ENCODE measurements around the gene SDK1. TPM values are rescaled to one million over a fixed set of nuclear protein-coding genes. Genes with fewer than 3 reads are reported as not detected.

SDK1 gene
- total RNA-seq, 4 donors from 2014 or later: 1.2 to 1.8 (median 1.5) TPM

- H3K4me1 ChIP-seq: no peaks in the 10 kb centered on the region
- ATAC-seq (no peak), DNase-seq (no peak)
- in situ Hi-C loops (cut with MboI; ENCODE audit: low sequenced_read_pairs in 4 of 4) (no loop called here), intact Hi-C loops (cut with DNase I; ENCODE audit: low total_unique reads) (no loop called here)
- no peaks in the 10 kb centered on the region for H3K36me3 ChIP-seq
- H3K27me3 ChIP-seq: no peaks in the 10 kb centered on the region
- H3K27ac ChIP-seq: no peak overlapping the region
- TF ChIP-seq, protein P1, sequence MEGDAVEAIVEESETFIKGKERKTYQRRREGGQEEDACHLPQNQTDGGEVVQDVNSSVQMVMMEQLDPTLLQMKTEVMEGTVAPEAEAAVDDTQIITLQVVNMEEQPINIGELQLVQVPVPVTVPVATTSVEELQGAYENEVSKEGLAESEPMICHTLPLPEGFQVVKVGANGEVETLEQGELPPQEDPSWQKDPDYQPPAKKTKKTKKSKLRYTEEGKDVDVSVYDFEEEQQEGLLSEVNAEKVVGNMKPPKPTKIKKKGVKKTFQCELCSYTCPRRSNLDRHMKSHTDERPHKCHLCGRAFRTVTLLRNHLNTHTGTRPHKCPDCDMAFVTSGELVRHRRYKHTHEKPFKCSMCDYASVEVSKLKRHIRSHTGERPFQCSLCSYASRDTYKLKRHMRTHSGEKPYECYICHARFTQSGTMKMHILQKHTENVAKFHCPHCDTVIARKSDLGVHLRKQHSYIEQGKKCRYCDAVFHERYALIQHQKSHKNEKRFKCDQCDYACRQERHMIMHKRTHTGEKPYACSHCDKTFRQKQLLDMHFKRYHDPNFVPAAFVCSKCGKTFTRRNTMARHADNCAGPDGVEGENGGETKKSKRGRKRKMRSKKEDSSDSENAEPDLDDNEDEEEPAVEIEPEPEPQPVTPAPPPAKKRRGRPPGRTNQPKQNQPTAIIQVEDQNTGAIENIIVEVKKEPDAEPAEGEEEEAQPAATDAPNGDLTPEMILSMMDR (IDR thresholded peaks at IDR 0.05 in 4 of 5, conservative IDR thresholded peaks at IDR 0.05 in 1 of 5): no peak
- no peak for TF ChIP-seq POLR2A (IDR thresholded peaks at IDR 0.05)
- no peak overlapping the region for H3K4me3 ChIP-seq
- no peaks in the 10 kb centered on the region for H3K9me3 ChIP-seq
Observed at GRCh38 chr7:3683546-3684539, 382.8 kb downstream of the SDK1 start.

DNA sequence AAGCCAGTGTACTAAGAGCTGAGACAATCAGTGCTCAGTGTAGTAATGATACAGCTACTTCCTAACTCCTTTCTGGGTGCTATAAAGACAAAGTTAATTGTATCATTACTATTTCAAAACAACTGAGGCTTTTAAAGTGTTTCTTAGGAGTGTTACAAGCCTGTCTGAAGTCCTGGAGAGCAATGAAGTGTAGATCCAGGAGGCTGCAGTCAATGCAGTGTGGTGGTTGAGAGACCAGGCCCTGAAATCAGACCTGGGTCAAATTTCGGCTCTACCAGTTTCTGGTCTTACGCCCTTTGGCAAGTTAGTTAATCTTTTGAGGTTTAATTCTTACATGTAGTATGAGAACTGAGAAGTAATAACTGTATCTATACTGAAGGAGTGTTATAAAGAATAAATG is 387.0 kb downstream of the SDK1 start:
- H3K4me3 ChIP-seq: no peak overlapping the region
- TF ChIP-seq, protein P1 (IDR thresholded peaks at IDR 0.05 in 4 of 5, conservative IDR thresholded peaks at IDR 0.05 in 1 of 5): no peak
- no peak for TF ChIP-seq POLR2A (IDR thresholded peaks at IDR 0.05)
- no peaks in the 10 kb centered on the region for H3K27me3 ChIP-seq
- H3K27ac ChIP-seq: no peak overlapping the region
- DNase-seq (no peak), ATAC-seq (no peak)
- no peaks in the 10 kb centered on the region for H3K9me3 ChIP-seq
- no peaks in the 10 kb centered on the region for H3K4me1 ChIP-seq
- intact Hi-C loops (cut with DNase I; ENCODE audit: low total_unique reads) (no loop called here), in situ Hi-C loops (cut with MboI; ENCODE audit: low sequenced_read_pairs in 4 of 4) (no loop called here)
- H3K36me3 ChIP-seq: no peaks in the 10 kb centered on the region

GRCh38 chr7:3688842-3689241 is 387.8 kb downstream of the SDK1 start:
- DNase-seq (no peak), ATAC-seq (no peak)
- TF ChIP-seq POLR2A (IDR thresholded peaks at IDR 0.05): no peak
- TF ChIP-seq, protein P1 (IDR thresholded peaks at IDR 0.05 in 4 of 5, conservative IDR thresholded peaks at IDR 0.05 in 1 of 5): no peak
- intact Hi-C loops (cut with DNase I; ENCODE audit: low total_unique reads): no loop called here
- in situ Hi-C loops (cut with MboI; ENCODE audit: low sequenced_read_pairs in 4 of 4): no loop called here
- Histone ChIP-seq H3K4me3 (no peak overlapping the region), H3K36me3 (no peaks in the 10 kb centered on the region), H3K4me1 (no peaks in the 10 kb centered on the region), H3K27ac (no peak overlapping the region), H3K27me3 (no peaks in the 10 kb centered on the region), H3K9me3 (no peaks in the 10 kb centered on the region)

GRCh38 chr7:3691478-3692158 is 390.6 kb downstream of the SDK1 start:
- Histone ChIP-seq H3K36me3 (no peaks in the 10 kb centered on the region), H3K27ac (no peak overlapping the region), H3K4me3 (no peak overlapping the region), H3K27me3 (no peaks in the 10 kb centered on the region), H3K4me1 (no peaks in the 10 kb centered on the region), H3K9me3 (no peaks in the 10 kb centered on the region)
- ATAC-seq (no peak), DNase-seq (no peak)
- in situ Hi-C loops (cut with MboI; ENCODE audit: low sequenced_read_pairs in 4 of 4) (no loop called here), intact Hi-C loops (cut with DNase I; ENCODE audit: low total_unique reads) (no loop called here)
- TF ChIP-seq POLR2A (IDR thresholded peaks at IDR 0.05): no peak
- TF ChIP-seq, protein P1 (IDR thresholded peaks at IDR 0.05 in 4 of 5, conservative IDR thresholded peaks at IDR 0.05 in 1 of 5): no peak
